ENCODE data around the gene EXOC6B.
A peak's percentile ranks its signal among the peaks of the same experiment; 100 is the strongest.

Gene EXOC6B

DNA sequence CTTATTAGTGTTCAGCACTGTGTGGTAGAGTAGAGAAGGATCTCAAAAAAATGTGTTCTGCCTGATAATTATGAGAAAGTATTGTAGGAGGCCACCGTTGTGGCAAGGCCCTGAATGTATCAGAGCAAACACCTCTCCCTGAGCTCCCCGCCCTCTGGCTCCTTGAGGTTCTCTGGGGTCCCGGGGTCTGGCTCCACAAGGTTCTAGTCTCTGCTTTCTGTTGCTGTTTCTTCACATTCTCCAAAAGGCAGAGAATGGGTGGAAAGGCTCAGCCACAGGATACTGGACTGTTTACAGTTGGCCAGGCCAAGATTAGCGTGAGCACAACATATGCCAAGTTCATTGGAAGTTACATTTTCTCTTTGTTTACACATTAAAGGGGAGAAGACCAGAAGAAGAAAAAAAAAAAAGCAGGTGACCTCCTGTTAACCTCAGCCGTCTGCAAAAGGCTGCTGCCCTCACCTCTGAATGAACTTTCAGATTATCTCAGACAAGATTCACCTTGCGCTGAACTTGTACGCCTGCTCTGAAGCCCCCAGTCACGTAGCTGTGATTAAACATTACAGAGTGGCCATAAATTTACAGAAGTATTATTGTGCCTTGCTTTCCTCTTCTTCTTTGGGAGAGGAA is 621.6 kb downstream of the EXOC6B start:
- DNase-seq: no peak

DNA sequence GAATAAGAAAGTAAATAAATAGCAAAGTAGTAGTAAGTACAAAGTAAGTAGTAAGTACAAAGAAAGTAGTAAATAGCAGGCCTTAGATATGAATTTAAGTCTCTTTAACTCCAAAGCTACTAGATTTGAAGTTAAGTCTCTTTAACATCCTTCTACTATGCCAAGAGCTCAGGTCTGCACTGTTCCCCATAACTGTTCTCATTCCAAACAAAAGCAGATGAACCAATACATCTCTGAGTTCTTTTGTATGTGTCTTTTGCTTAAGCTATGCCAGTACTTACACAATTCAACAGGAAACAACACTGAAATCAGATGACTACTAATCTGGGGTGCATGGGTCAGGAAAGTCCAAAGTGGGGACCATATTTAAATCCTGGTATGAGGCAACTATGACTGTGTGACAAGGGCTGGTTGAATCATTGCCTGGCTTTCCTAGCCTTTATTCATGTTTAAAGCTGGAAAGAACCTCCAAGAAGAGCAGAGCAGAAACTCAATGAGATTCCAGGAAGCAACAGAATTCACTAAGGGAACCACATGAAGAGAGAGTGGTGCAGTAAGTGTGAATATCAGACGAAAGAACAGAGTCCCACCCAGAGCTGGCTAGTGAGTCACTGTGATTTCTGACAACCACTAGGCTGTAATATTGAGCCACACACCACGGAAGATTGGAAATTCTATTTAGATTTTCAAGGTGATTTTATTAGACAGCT is 627.1 kb downstream of the EXOC6B start:
- peak; percentile 1 to 42 (median 14) for DNase-seq

- no peak for DNase-seq
Measured at GRCh38 chr2:72193723-72194122, 632.1 kb downstream of the EXOC6B start.

GRCh38 chr2:72191441-72191840 is 634.4 kb downstream of the EXOC6B start:
- DNase-seq: no peak

GRCh38 chr2:72185206-72185605 is 640.6 kb downstream of the EXOC6B start:
- DNase-seq: no peak

- DNase-seq: no peak
Measured at GRCh38 chr2:72183466-72183865, 642.4 kb downstream of the EXOC6B start.

GRCh38 chr2:72183016-72183415 is 642.8 kb downstream of the EXOC6B start:
- no peak for DNase-seq

DNA sequence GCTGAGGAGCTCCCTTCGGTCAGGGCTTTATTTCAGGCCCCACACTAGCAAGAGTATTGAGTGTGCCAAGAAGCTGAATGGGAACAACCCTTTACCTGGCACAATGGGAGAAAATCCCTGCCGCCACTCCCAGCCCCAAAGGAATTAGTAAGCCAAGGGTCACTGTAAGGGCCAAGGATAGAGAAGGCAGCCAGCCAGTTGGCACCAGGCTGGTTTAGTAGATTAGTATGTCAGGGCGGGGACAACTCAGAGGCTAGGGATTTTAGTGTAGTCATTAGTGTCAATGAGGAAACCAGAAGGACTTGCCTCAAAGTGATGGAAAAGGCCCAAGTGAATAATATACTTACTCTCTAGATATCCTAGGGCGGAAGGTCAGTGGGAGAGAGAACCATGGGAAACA is 643.3 kb downstream of the EXOC6B start:
- no peak for DNase-seq

- DNase-seq: no peak
Measured at GRCh38 chr2:72181616-72182015, 644.2 kb downstream of the EXOC6B start.

- DNase-seq: no peak
Measured at GRCh38 chr2:72180351-72180750, 645.5 kb downstream of the EXOC6B start.

- no peak for DNase-seq
Measured at GRCh38 chr2:72178551-72178950, 647.3 kb downstream of the EXOC6B start.

DNA sequence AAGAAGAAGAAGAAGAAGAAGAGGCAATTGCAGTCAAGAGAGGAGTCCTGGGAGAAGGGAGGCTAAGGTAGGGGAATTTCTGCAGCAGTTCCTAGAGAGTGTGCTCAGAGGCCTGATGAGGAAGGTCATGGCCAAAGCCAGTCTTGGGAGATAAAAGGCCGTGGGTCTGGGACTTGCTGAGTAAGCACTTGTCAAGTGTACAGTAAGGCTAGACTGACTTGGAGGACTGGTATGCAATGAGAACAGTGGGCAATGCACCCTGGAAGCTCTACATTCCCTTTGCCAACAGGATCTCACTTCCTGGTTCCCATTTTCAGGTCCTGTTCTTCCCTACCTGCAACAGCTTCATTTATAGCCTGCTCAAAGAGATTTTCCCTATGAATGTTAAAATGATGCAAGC is 649.6 kb downstream of the EXOC6B start:
- no peak for DNase-seq

- DNase-seq: no peak
Measured at GRCh38 chr2:72175636-72176035, 650.2 kb downstream of the EXOC6B start.

GRCh38 chr2:72173640-72174321 is 652.1 kb downstream of the EXOC6B start:
- DNase-seq: no peak

DNA sequence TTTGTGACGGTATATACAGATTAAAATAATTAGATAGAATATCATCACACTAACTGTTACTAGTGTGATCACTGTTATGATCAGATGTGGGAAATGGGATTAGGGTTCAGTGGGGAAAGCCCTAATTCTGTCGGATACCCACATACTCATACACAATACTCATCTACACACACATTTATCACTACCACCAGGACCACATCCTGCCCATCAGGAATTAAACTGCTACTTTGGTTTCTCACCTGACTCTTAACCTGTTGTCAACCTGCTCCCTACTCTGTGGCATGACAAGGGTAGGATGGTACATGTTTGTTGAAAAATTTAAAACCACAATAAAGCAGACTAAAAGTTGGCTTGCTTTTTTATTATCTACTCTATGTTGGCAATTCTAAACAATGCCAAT is 653.4 kb downstream of the EXOC6B start:
- no peak for DNase-seq

- DNase-seq: no peak
Measured at GRCh38 chr2:72166279-72166678, 659.6 kb downstream of the EXOC6B start.

- no peak for DNase-seq
Measured at GRCh38 chr2:72165792-72166191, 660.0 kb downstream of the EXOC6B start.

- DNase-seq: no peak
Measured at GRCh38 chr2:72162574-72162973, 663.3 kb downstream of the EXOC6B start.

- DNase-seq: no peak
Measured at GRCh38 chr2:72159211-72159993, 666.4 kb downstream of the EXOC6B start.

- DNase-seq: no peak
Measured at GRCh38 chr2:72157871-72158771, 667.7 kb downstream of the EXOC6B start.

DNA sequence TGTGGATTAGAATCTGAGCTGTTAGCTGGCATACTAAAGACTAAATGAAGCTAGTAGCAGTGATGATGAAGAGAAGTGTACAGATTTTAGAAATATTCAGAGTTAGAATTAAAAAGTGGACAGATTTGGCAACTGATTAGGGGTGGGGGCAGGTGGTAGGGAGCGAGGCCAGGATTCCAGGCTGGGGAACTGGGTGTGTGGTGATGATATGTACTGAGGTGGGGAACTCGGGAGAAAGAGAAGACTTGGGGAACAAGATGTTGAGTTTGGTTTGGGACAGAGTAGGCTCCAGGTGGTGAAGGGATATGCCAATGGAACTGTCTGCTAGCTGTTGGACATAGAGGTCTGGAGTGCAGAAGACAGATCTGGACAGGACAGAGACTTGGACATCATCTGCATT is 669.0 kb downstream of the EXOC6B start:
- DNase-seq: no peak

DNA sequence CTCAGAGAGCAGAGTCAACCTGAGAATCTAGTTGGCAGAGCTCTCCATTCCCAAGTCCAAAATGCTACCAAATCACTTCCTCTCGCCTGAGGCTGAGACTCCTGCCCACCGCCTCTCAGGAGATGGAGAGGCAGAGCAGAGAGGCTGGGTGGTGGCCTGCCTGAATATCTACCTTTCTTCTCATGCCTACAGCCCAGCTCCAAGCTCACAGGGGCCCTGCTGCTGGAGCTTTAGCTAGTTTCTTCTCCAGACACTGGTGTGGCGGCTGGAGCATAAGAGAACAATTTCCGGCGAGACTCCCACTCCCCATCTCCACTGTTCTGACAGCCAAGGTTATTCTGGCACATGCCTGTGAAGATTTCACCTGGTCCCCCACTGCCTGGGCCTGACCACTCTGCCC is 670.1 kb downstream of the EXOC6B start:
- no peak for DNase-seq
